Upper lobe of left lung (tissue), 6 donors: ENCODE data around the gene KDM4B. TPM values are rescaled to one million over a fixed set of nuclear protein-coding genes. Genes with fewer than 3 reads are reported as not detected.
"Not testable (repeated sequence)": the region's sequence is repeated elsewhere in the genome, so short reads cannot be mapped to it uniquely, and the experiment has no call there.

ENCODE experiments used
- ATAC-seq, 2 donors: fragments of 200-7000 bp; cut with Tn5 transposase; one replicate each; pipeline ENCODE4 v1.9.1; 2022; ENCODE audit warnings: mild to moderate bottlenecking in 2 of 2, moderate library complexity in 2 of 2; ENCODE audit not compliant: low FRiP score in 2 of 2
- DNase-seq, 2 donors: peaks; one replicate each; pipeline ENCODE4 v3.0.0-alpha.2; 2019 to 2020
- H3K27ac ChIP-seq, 4 donors: fragments of 200-600 bp; sonication (generic); one replicate each; pipeline ENCODE4 v1.5.1; 2016 to 2019
- H3K27me3 ChIP-seq, 4 donors: fragments of 200-600 bp; sonication (generic); one replicate each; pipeline ENCODE4 v1.5.1; 2017 to 2019
- H3K36me3 ChIP-seq, 4 donors: fragments of 200-600 bp; sonication (generic); one replicate each; pipeline ENCODE4 v1.5.1; 2016 to 2019
- H3K4me1 ChIP-seq, 4 donors: fragments of 200-600 bp; sonication (generic); one replicate each; pipeline ENCODE4 v1.5.1; 2018 to 2019
- H3K4me3 ChIP-seq, 4 donors: fragments of 200-600 bp; sonication (generic); one replicate each; pipeline ENCODE4 v1.5.1; 2017 to 2019; ENCODE audit warnings: mild to moderate bottlenecking in 2 of 4, moderate library complexity in 1 of 4
- H3K9me3 ChIP-seq, 4 donors: fragments of 200-600 bp; sonication (generic); one replicate each; pipeline ENCODE4 v1.5.1; 2018 to 2019
- CTCF ChIP-seq, 6 experiments: fragments of 450-650 bp in 4 of 6; fragments of 200-600 bp in 2 of 6; sonication (generic) in 2 of 6; IDR thresholded peaks; one replicate each; pipeline ENCODE4 v1.5.1; 2016 to 2019; ENCODE audit warnings: antibody characterized with exemption in 6 of 6
- EP300 ChIP-seq, 4 donors: sonication (generic); formaldehyde crosslinking; IDR thresholded peaks; one replicate each; pipeline ENCODE4 v1.5.1; 2017; ENCODE audit warnings: antibody characterized with exemption in 4 of 4, control low read depth in 2 of 4
- POLR2A ChIP-seq, 4 donors: fragments of 450-650 bp; IDR thresholded peaks; one replicate each; pipeline ENCODE4 v1.5.1; 2016 to 2017; ENCODE audit warnings: antibody characterized with exemption in 4 of 4, mild to moderate bottlenecking in 2 of 4
- POLR2AphosphoS5 ChIP-seq, 2 donors: sonication (generic); formaldehyde crosslinking; IDR thresholded peaks; one replicate each; pipeline ENCODE4 v1.5.1; 2017; ENCODE audit warnings: antibody characterized with exemption in 2 of 2
- WGBS, 2 donors: methylation state at CpG; one replicate each; pipeline ENCODE4 v1.1.5; 2017 to 2018; 5-methylcytosine and 5-hydroxymethylcytosine counted together
- total RNA-seq, 6 donors: library from RNA; depleted of rRNA in 4 of 6; stranded (reverse); fragments of >200 nt in 4 of 6; gene quantifications; one replicate each; pipeline versions ENCODE4 v1.1.0 to v1.2.1, GENCODE V29; 2016 to 2021
- donor health status: DM: no; HTN: no; CAD: no; lungs with moderate emphysema.
- donor health status: DM: no; HTN: yes; CAD: no; lungs with severe emphysema.

KDM4B gene
- total RNA-seq, 6 donors from 2014 or later: 28.1 to 112 (median 38.2) TPM

DNA sequence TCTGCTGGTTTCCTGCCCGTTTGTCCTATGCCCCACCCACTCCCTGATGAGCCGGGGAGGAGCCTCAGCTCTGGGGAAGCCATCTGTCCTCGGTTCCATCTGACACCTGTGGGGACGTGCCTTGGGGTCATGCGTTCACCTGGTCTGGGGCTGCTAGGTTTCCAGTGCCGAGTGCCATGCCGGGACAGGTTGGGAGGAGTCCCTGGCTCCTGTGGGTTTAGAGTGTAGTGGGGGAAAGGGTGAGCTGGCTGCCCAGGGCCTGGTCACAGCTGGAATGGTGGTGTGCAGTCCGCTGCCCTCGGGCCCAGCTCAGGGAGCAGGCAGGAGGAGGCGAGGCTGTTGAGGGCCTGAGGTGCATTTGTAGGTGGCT, 2.5 kb downstream of the KDM4B start:
- no peaks in the 10 kb centered on the region for H3K27me3 ChIP-seq
- H3K4me1 ChIP-seq: peaks cover 55 to 74% (median 59%) of the 10 kb centered on the region in 4 donors
- H3K4me3 ChIP-seq: peak overlapping the region in 3 of 4 donors; percentile 69 to 80 (median 73)
- ATAC-seq (no peak), DNase-seq (no peak)
- no peaks in the 10 kb centered on the region for H3K36me3 ChIP-seq
- TF ChIP-seq POLR2A (IDR thresholded peaks at IDR 0.05) (no peak), POLR2AphosphoS5 (IDR thresholded peaks at IDR 0.05) (no peak), EP300 (IDR thresholded peaks at IDR 0.05) (no peak), CTCF (IDR thresholded peaks at IDR 0.05) (no peak)
- no peaks in the 10 kb centered on the region for H3K9me3 ChIP-seq
- peak overlapping the region in 3 of 4 donors; percentile 35 to 87 (median 80) for H3K27ac ChIP-seq
- WGBS, 2 donors: 30 to 38% methylated on average over 6 to 10 of the region's 10 CpGs

DNA sequence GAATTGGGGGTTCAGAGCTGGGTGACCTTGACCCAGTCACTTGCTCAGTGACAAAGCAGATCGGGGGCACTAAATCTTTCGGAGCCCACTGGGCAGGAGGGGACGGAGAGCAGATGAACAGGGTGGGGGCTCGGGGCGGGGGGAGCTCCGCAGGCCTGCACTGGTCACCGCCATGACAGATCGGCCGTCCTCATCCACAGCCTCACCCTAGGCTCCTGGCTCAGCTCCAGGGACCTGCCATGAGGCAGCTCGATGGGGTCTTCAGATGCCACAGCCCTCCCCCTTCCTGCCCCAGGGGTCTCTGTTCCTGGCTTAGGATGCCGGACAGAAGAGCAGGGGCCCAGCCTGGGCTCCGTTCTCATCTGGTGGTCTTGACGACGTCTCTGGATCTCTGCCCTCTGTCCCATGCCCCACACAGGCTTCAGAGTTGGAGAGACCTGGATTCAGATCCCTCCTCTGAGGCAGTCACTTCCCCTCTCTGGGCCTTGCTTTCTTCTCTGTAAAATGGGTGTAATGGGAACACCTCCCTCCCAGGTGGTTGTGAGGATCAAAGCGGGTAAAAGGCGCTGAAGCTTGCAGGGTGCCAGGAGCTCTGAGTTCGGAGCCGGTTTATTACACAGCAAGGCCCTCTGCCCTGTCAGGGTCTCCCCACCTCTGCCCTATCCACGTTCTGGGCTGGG, 3.0 kb downstream of the KDM4B start:
- no peaks in the 10 kb centered on the region for H3K9me3 ChIP-seq
- 85 to 93% methylated on average over 12 to 16 of the region's 19 CpGs for WGBS, 2 donors
- TF ChIP-seq CTCF (IDR thresholded peaks at IDR 0.05) (no peak), POLR2AphosphoS5 (IDR thresholded peaks at IDR 0.05) (no peak), EP300 (IDR thresholded peaks at IDR 0.05) (no peak), POLR2A (IDR thresholded peaks at IDR 0.05) (no peak)
- H3K27ac ChIP-seq: peak overlapping the region in 3 of 4 donors; percentile 35 to 87 (median 80)
- no peak overlapping the region for H3K4me3 ChIP-seq
- H3K27me3 ChIP-seq: no peaks in the 10 kb centered on the region
- peaks cover 60 to 79% (median 64%) of the 10 kb centered on the region in 4 donors for H3K4me1 ChIP-seq
- H3K36me3 ChIP-seq: no peaks in the 10 kb centered on the region
- no peak for ATAC-seq
- DNase-seq: no peak

DNA sequence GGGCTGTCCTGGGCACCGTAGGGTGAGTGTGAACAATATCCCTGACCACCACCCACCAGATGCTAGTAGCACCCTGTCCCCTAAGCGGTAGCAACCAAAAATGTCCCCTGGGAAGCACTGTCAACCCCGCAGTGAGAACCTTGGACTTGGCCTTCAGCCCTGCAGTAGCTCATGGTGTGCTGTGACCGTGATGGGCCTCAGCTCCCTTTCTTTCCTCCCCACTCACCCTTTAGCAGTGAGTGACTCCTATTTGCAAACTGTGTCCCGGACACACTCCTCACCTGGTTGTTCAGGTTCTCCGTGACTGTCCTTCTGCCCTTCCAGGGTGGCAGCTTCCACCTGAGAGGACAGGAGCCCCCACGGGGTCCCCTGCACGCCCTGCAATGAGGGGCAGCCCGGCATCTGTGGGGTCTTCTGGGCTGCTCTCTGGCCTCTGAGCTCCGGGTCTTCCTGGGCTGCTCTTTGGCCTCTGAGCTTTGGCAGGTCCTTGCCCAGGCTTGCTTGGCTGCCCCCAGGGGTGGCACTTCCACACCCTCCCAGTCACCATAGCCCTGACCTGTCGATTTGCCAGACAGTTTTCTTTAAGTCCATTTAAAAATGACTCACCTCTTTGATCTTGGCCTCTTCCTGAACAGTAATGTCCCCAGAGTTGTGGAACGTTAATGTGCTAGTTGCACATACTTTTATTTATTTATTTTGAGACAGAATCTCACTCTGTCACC, 3.8 kb downstream of the KDM4B start:
- WGBS, 2 donors: 77 to 85% methylated on average over 9 to 12 of the region's 12 CpGs
- Histone ChIP-seq H3K4me1 (peaks cover 67 to 86% (median 71%) of the 10 kb centered on the region in 4 donors), H3K36me3 (no peaks in the 10 kb centered on the region), H3K4me3 (no peak overlapping the region), H3K9me3 (no peaks in the 10 kb centered on the region), H3K27ac (peak overlapping the region in 1 of 4 donors; percentile 64), H3K27me3 (no peaks in the 10 kb centered on the region)
- ATAC-seq: no peak
- DNase-seq: no peak
- TF ChIP-seq CTCF (IDR thresholded peaks at IDR 0.05) (no peak), POLR2A (IDR thresholded peaks at IDR 0.05) (no peak), POLR2AphosphoS5 (IDR thresholded peaks at IDR 0.05) (no peak), EP300 (IDR thresholded peaks at IDR 0.05) (no peak)

DNA sequence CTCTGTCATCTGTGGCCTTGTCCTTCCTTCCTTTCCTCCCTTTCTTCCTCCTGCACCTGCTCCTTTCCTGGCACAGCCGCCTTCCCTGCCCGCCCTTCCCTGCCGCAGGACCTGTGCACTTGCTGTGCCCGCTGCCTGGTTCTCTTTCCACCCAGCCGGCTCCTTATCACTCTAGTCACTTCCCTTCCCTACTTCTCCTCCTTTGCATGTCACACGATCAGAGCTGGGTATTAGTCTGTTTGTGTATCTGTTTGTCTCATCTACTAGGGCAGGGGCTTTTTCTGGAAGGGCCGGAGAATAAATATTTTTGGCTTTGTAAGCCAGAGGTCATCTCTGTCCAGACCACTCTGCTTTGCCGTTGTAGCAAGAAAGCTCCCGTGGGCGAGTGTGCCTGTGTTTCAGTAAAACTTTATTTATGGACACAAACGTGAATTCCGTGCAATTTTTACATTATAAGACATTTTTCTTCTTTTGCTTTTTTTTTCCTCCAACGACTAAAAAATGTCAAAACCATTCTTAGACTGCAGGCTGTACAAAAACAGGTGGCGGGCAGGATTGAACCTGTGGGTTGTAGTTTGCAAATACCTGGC, 6.1 kb downstream of the KDM4B start:
- peak in 1 of 2 donors; percentile 58 for DNase-seq
- Histone ChIP-seq H3K27ac (peak overlapping the region; percentile 83 to 90 (median 88)), H3K36me3 (no peaks in the 10 kb centered on the region), H3K4me3 (no peak overlapping the region), H3K9me3 (no peaks in the 10 kb centered on the region), H3K4me1 (peaks cover 77 to 91% (median 80%) of the 10 kb centered on the region in 4 donors), H3K27me3 (no peaks in the 10 kb centered on the region)
- TF ChIP-seq POLR2AphosphoS5 (IDR thresholded peaks at IDR 0.05) (no peak), POLR2A (IDR thresholded peaks at IDR 0.05) (peak in 1 of 4 donors; percentile 17), CTCF (IDR thresholded peaks at IDR 0.05) (no peak), EP300 (IDR thresholded peaks at IDR 0.05) (no peak)
- no peak for ATAC-seq
- WGBS, 2 donors: 59 to 68% methylated on average over 14 of the region's 14 CpGs

DNA sequence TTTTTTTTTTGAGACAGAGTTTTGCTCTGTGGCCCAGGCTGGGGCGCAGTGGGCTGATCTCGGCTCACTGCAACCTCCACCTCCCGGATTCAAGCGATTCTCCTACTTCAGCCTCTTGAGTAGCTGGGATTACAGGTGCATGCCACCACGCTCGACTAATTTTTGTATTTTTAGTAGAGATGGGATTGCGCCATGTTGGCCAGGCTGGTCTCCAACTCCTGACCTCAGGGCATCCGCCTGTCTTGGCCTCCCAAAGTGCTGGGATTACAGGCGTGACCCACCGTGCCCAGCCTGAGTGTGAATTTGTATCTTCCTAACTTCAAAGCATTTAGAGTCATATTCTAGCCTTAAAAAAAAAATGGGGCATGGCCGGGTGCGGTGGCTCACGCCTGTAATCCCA, 6.7 kb downstream of the KDM4B start:
- peaks cover 71 to 86% (median 74%) of the 10 kb centered on the region in 4 donors for H3K4me1 ChIP-seq
- H3K27me3 ChIP-seq, H3K4me3 ChIP-seq: not testable (repeated sequence)

More for the DNA sequence above, 6.7 kb downstream of the KDM4B start:
- ATAC-seq, DNase-seq, H3K9me3 ChIP-seq, H3K36me3 ChIP-seq: not testable (repeated sequence)
- 80 to 82% methylated on average over 12 to 13 of the region's 13 CpGs for WGBS, 2 donors
- H3K27ac ChIP-seq: peak overlapping the region; percentile 83 to 90 (median 88)
